Activated CD8-positive, alpha-beta T cell treated with anti-CD3 and anti-CD28 coated beads for 36 hours (primary cell): ENCODE data around the gene NIPAL4. TPM values are rescaled to one million over a fixed set of nuclear protein-coding genes. Genes with fewer than 3 reads are reported as not detected.

Experiments used
- ATAC-seq: fragments of 200-7000 bp; cut with Tn5 transposase; one replicate; pipeline ENCODE4 v1.10.0; 2021; ENCODE audit warnings: mild to moderate bottlenecking, moderate library complexity
- CTCF ChIA-PET: fragments of 350-600 bp; sonication (Branson Sonifier 250); formaldehyde crosslinking; loops from one replicate; lab custom pipeline; 2021; ENCODE audit warnings: antibody characterized with exemption; lab: Charles Lee
- POLR2A ChIA-PET: fragments of 350-600 bp; sonication (Branson Sonifier 250); formaldehyde crosslinking; loops from one replicate; lab custom pipeline; 2021; ENCODE audit warnings: antibody characterized with exemption; lab: Charles Lee
- DNase-seq: peaks from one replicate; pipeline ENCODE4 v3.0.0-alpha.2; 2020
- H3K27ac Mint-ChIP-seq: one replicate; pipeline ENCODE4 v1.8.0; 2021; ENCODE audit warnings: mild to moderate bottlenecking, mixed read lengths
- H3K27me3 Mint-ChIP-seq: one replicate; pipeline ENCODE4 v1.8.0; 2021; ENCODE audit warnings: mixed read lengths
- H3K36me3 Mint-ChIP-seq: one replicate; pipeline ENCODE4 v1.8.0; 2021; ENCODE audit warnings: low read depth, mixed read lengths
- H3K4me1 Mint-ChIP-seq: one replicate; pipeline ENCODE4 v1.8.0; 2021; ENCODE audit warnings: low read depth, mixed read lengths
- H3K4me3 Mint-ChIP-seq: one replicate; pipeline ENCODE4 v1.8.0; 2021; ENCODE audit warnings: mild to moderate bottlenecking, moderate library complexity, mixed read lengths
- H3K9me3 Mint-ChIP-seq: one replicate; pipeline ENCODE4 v1.8.0; 2021; ENCODE audit warnings: mixed read lengths
- CTCF ChIP-seq: fragments of 200-600 bp; IDR thresholded peaks from one replicate; pipeline ENCODE4 v1.8.0; 2022; ENCODE audit warnings: antibody characterized with exemption, mild to moderate bottlenecking
- intact Hi-C: fragments of 100-400 bp; cut with micrococcal nuclease; formaldehyde crosslinking; loops from one replicate; pipeline ENCODE4 v1.10.0; 2022
- total RNA-seq, 2 experiments: library from RNA; stranded (reverse); gene quantifications; one replicate each; pipeline ENCODE4 v1.2.3, GENCODE V29; 2021

NIPAL4 gene
- total RNA-seq, 2 experiments from 2014 or later = 0.29 to 0.72 TPM

DNA sequence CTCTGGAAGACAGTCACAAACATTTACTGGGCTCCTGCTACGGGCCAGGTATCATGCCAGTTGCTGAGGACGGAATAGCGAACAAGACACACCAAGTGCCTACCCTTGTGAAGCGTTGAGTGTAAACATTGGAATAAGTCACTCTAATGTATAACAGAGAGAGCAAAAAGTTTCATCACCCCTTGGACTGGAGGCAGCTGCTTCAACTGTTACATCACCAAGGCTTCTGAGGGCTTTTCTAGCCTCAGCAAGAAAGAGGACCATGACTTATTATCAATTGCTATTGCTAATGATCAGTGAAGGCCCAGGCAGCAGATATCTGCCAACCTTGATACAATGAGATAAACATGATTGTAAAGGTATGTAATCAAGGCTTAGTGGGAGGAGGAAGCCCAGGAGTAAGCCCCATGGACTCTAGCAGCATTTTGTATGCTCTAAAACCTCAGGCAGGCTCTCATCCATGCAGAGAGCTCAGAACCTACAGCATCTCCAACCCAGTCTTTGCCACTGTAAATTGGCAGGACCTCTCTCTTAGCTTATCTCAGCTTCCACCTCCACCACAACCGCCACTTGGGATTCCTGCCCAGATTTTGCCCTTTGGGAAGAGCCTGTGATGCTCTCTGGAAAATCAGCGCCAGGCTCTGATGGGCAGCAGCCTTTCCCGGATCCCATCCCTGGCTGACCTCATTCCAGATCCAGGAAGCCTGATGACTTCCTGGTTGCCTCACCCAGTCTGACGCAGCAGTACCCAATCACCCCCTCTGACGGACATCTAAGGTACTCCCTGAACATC is 61.1 kb downstream of the NIPAL4 start:
- H3K27ac Mint-ChIP-seq = no peak overlapping the region
- ChIA-PET POLR2A (no interaction called here), CTCF (no interaction called here)
- DNase-seq = no peak
- TF ChIP-seq CTCF = no peak
- H3K27me3 Mint-ChIP-seq = no peaks in the 10 kb centered on the region
- intact Hi-C loops = no loop called here
- peaks cover 1% of the 10 kb centered on the region for H3K36me3 Mint-ChIP-seq
- no peak for ATAC-seq
- no peaks in the 10 kb centered on the region for H3K9me3 Mint-ChIP-seq
- H3K4me1 Mint-ChIP-seq = peaks cover 8% of the 10 kb centered on the region
- no peak overlapping the region for H3K4me3 Mint-ChIP-seq

DNA sequence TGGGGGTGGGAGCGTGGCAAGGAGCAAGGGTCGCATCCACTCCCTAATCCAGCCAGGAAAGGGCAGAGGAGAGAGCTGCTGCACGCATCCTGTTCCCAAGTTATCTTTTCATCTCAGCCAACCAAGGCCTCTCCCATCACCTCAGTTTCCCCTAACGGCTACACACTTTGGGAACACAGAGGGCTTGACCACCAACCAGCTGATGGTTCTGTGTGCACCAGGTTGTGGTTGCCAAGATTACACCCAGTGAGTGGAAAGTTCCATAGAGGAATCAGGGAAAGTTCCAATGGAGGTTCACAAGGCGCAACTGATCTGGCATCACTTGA is 61.7 kb downstream of the NIPAL4 start:
- no peaks in the 10 kb centered on the region for H3K27me3 Mint-ChIP-seq
- H3K4me3 Mint-ChIP-seq = no peak overlapping the region
- intact Hi-C loops = no loop called here
- ChIA-PET CTCF (no interaction called here), POLR2A (no interaction called here)
- no peak for ATAC-seq
- TF ChIP-seq CTCF = no peak
- H3K36me3 Mint-ChIP-seq = peaks cover 1% of the 10 kb centered on the region
- DNase-seq = no peak
- H3K27ac Mint-ChIP-seq = no peak overlapping the region
- H3K9me3 Mint-ChIP-seq = no peaks in the 10 kb centered on the region
- peaks cover 8% of the 10 kb centered on the region for H3K4me1 Mint-ChIP-seq

- intact Hi-C loops = no loop called here
- no peak for TF ChIP-seq CTCF
- DNase-seq = no peak
- H3K27ac Mint-ChIP-seq = no peak overlapping the region
- H3K9me3 Mint-ChIP-seq = no peaks in the 10 kb centered on the region
- no peak overlapping the region for H3K4me3 Mint-ChIP-seq
- peaks cover 3% of the 10 kb centered on the region for H3K4me1 Mint-ChIP-seq
- POLR2A ChIA-PET = interaction anchor here (1.1 kb wide), 1 partner anchor 10 kb away, joined by 3 read pairs; no protein-coding TSS in a partner anchor
- H3K36me3 Mint-ChIP-seq = no peaks in the 10 kb centered on the region
- H3K27me3 Mint-ChIP-seq = no peaks in the 10 kb centered on the region
- CTCF ChIA-PET = no interaction called here
- ATAC-seq = no peak
These were observed 64.0 kb downstream of the NIPAL4 start for GRCh38 chr5:157523976-157524375.

Other genes starting within 250 kb of the NIPAL4 start
- 100 to 1,000 TPM; 350 to 351 TPM for gene CYFIP2, start 194.1 kb upstream of the NIPAL4 start, total RNA-seq
- 10 to 100 TPM; 12.3 to 12.9 TPM for gene ADAM19, start 115.6 kb downstream of the NIPAL4 start, total RNA-seq
- under 1 TPM; 0.11 to 0.16 TPM for gene SOX30, start 192.2 kb downstream of the NIPAL4 start, total RNA-seq
- not detected for gene C5orf52, start 211.3 kb downstream of the NIPAL4 start, total RNA-seq